ENCODE measurements around the gene WWC1.

DNA sequence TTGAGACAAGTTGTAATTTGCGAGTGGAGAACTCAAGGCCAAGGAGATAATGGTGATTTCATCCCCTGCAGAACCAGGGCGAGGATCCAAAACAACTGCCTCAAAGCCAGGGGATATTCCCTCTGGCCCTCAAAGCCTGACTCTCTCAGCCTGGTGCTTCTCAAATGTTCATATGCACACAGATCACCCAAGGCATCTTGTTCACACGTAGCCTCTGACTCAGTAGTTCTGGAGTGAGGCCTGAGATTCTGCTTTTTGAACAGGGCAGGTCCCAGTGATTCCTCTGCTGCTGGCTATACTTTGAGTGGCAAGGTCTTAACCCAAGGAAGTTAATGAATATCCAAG, 30.2 kb upstream of the WWC1 start:
- TF ChIP-seq POLR2AphosphoS5 (IDR thresholded peaks at IDR 0.05; ENCODE audit: low read depth, low read length) (no peak), POLR2A (IDR thresholded peaks at IDR 0.05; ENCODE audit: low read depth, low read length) (no peak), TAF1 (IDR thresholded peaks at IDR 0.05; ENCODE audit: low read depth, low read length) (no peak)

Data from GM12891 (cell line).